H1 (cell line): ENCODE data around the gene UPB1. TPM values are rescaled to one million over a fixed set of nuclear protein-coding genes. Genes with fewer than 3 reads are reported as not detected.
A peak's percentile ranks its signal among the peaks of the same experiment; 100 is the strongest.

Source experiments
- CTCF ChIA-PET: fragments of 300-600 bp; sonication (Branson Sonifier 250); formaldehyde crosslinking; loops from one replicate; lab custom pipeline; 2021; ENCODE audit not compliant: partially characterized antibody; lab: Charles Lee
- POLR2A ChIA-PET: fragments of 300-600 bp; sonication (Branson Sonifier 250); formaldehyde crosslinking; loops from one replicate; lab custom pipeline; 2021; ENCODE audit warnings: inconsistent platforms; ENCODE audit not compliant: partially characterized antibody; lab: Charles Lee
- DNase-seq, 2 experiments: peaks; one replicate each; pipeline versions ENCODE4 v3.0.0 to v3.0.0-alpha.2; 2010 to 2022; ENCODE audit warnings: low spot score in 2 of 2, low read depth in 1 of 2, mixed read lengths in 1 of 2
- FAIRE-seq: peaks from 2 replicates; lab custom pipeline; 2011; peaks lifted over from hg19 to GRCh38; lab: Jason Lieb, UNC
- H2AFZ ChIP-seq: 2 replicates; pipeline ENCODE4 v1.8.1; 2012; ENCODE audit warnings: low read length, inconsistent platforms
- H2AK5ac ChIP-seq: 2 replicates; pipeline ENCODE4 v1.6.1; 2013; ENCODE audit warnings: low read depth, low read length
- H2BK120ac ChIP-seq: replicated peaks from 2 replicates; pipeline ENCODE3; 2013; ENCODE audit warnings: low read depth, low read length, inconsistent platforms
- H2BK12ac ChIP-seq: 2 replicates; pipeline ENCODE4 v1.6.1; 2013; ENCODE audit warnings: low read depth, low read length
- H2BK15ac ChIP-seq: 2 replicates; pipeline ENCODE4 v1.6.1; 2013; ENCODE audit warnings: low read length
- H2BK20ac ChIP-seq: 2 replicates; pipeline ENCODE4 v1.6.1; 2013; ENCODE audit warnings: low read length
- H2BK5ac ChIP-seq: 2 replicates; pipeline ENCODE4 v1.6.1; 2013; ENCODE audit warnings: low read depth, low read length
- H3K14ac ChIP-seq: 2 replicates; pipeline ENCODE4 v1.6.1; 2013; ENCODE audit warnings: inconsistent platforms; ENCODE audit not compliant: insufficient read length
- H3K18ac ChIP-seq: 2 replicates; pipeline ENCODE4 v1.6.1; 2013; ENCODE audit warnings: low read length; ENCODE audit errors: extremely low read depth
- H3K23ac ChIP-seq: 2 replicates; pipeline ENCODE4 v1.6.1; 2013; ENCODE audit warnings: inconsistent platforms; ENCODE audit not compliant: insufficient read length
- H3K23me2 ChIP-seq: 2 replicates; pipeline ENCODE4 v1.6.1; 2013; ENCODE audit warnings: low read depth, low read length
- H3K27ac ChIP-seq: 2 replicates; pipeline ENCODE4 v1.6.1; 2011; ENCODE audit warnings: low read depth, low read length, inconsistent platforms
- H3K27me3 ChIP-seq, 4 experiments: replicated peaks in 1 of 4; 1 replicate in 1 of 4; 2 replicates in 3 of 4; pipeline versions ENCODE4 v1.6.1 to v1.8.1; 2011 to 2013; ENCODE audit warnings: low read length in 3 of 4, mild to moderate bottlenecking in 3 of 4, inconsistent platforms in 2 of 4, mixed read lengths in 2 of 4, moderate library complexity in 1 of 4; ENCODE audit not compliant: control insufficient read depth in 3 of 4, insufficient read depth in 3 of 4; ENCODE audit errors: extremely low read depth in 1 of 4
- H3K36me3 ChIP-seq, 4 experiments: 2 replicates each; pipeline versions ENCODE4 v1.6.1 to v1.8.1; 2011 to 2013; ENCODE audit warnings: mild to moderate bottlenecking in 4 of 4, low read length in 3 of 4, moderate library complexity in 2 of 4, control low read depth in 1 of 4, inconsistent platforms in 1 of 4; ENCODE audit not compliant: insufficient read depth in 4 of 4, control insufficient read depth in 2 of 4
- H3K4ac ChIP-seq: replicated peaks from 2 replicates; pipeline ENCODE3; 2013; ENCODE audit warnings: low read length, low read depth, mixed read lengths, inconsistent platforms; ENCODE audit not compliant: insufficient read length
- H3K4me1 ChIP-seq, 4 experiments: replicated peaks in 1 of 4; 1 replicate in 1 of 4; 2 replicates in 3 of 4; pipeline versions ENCODE4 v1.6.1 to v1.8.1; 2011 to 2013; ENCODE audit warnings: low read length in 3 of 4, inconsistent platforms in 2 of 4, mixed read lengths in 1 of 4; ENCODE audit not compliant: insufficient read depth in 4 of 4, control insufficient read depth in 3 of 4
- H3K4me2 ChIP-seq, 2 experiments: 2 replicates each; pipeline versions ENCODE4 v1.6.1 to v1.8.1; 2011 to 2013; ENCODE audit warnings: low read depth in 2 of 2, low read length in 2 of 2, control low read depth in 1 of 2, inconsistent platforms in 1 of 2, mild to moderate bottlenecking in 1 of 2; ENCODE audit not compliant: insufficient read depth in 1 of 2
- H3K4me3 ChIP-seq, 4 experiments: fragments of 200-600, 300-600 bp in 1 of 4; sonication (generic), shearing (Covaris generic), sonication (Bioruptor Twin) in 1 of 4; 2 replicates each; pipeline versions ENCODE4 v1.5.1 to v1.8.1; 2011 to 2016; ENCODE audit warnings: low read length in 4 of 4, low read depth in 3 of 4, control low read depth in 2 of 4, inconsistent platforms in 2 of 4, mild to moderate bottlenecking in 2 of 4, mixed read lengths in 1 of 4, moderate library complexity in 1 of 4; ENCODE audit not compliant: insufficient read depth in 2 of 4; ENCODE audit errors: extremely low read depth in 1 of 4
- H3K56ac ChIP-seq: replicated peaks from 2 replicates; pipeline ENCODE3; 2013; ENCODE audit warnings: low read depth, mild to moderate bottlenecking, mixed read lengths, low read length, inconsistent platforms; ENCODE audit not compliant: insufficient read length
- H3K79me1 ChIP-seq: 2 replicates; pipeline ENCODE4 v1.6.1; 2013; ENCODE audit warnings: low read depth, low read length, control low read depth
- H3K79me2 ChIP-seq, 2 experiments: 2 replicates each; pipeline versions ENCODE4 v1.6.1 to v1.8.1; 2012 to 2013; ENCODE audit warnings: low read length in 2 of 2, mild to moderate bottlenecking in 2 of 2, inconsistent platforms in 1 of 2; ENCODE audit not compliant: insufficient read depth in 2 of 2, control insufficient read depth in 1 of 2
- H3K9ac ChIP-seq, 4 experiments: replicated peaks in 1 of 4; 1 replicate in 1 of 4; 2 replicates in 3 of 4; pipeline versions ENCODE4 v1.6.1 to v1.8.1; 2011 to 2013; ENCODE audit warnings: low read depth in 3 of 4, low read length in 3 of 4, control low read depth in 2 of 4, mild to moderate bottlenecking in 2 of 4, moderate library complexity in 2 of 4, inconsistent platforms in 1 of 4; ENCODE audit errors: extremely low read depth in 1 of 4
- H3K9me3 ChIP-seq, 2 experiments: 2 replicates each; pipeline versions ENCODE4 v1.6.1 to v1.8.1; 2012 to 2013; ENCODE audit warnings: mild to moderate bottlenecking in 2 of 2, moderate library complexity in 2 of 2, control low read depth in 1 of 2, inconsistent platforms in 1 of 2, low read depth in 1 of 2, low read length in 1 of 2, mixed read lengths in 1 of 2; ENCODE audit not compliant: insufficient read depth in 2 of 2
- H4K20me1 ChIP-seq, 2 experiments: replicated peaks in 1 of 2; 2 replicates each; pipeline versions ENCODE3 to v1.8.1; 2011 to 2013; ENCODE audit warnings: inconsistent platforms in 2 of 2, low read length in 2 of 2, mild to moderate bottlenecking in 1 of 2; ENCODE audit not compliant: insufficient read depth in 2 of 2, control insufficient read depth in 1 of 2
- H4K5ac ChIP-seq: 2 replicates; pipeline ENCODE4 v1.6.1; 2013; ENCODE audit warnings: low read length, low read depth, mixed read lengths, inconsistent platforms; ENCODE audit not compliant: insufficient read length
- H4K8ac ChIP-seq: 2 replicates; pipeline ENCODE4 v1.8.0; 2013; ENCODE audit warnings: mild to moderate bottlenecking, moderate library complexity, low read length, inconsistent platforms; ENCODE audit not compliant: insufficient read depth; ENCODE audit errors: extremely low read depth
- H4K91ac ChIP-seq: replicated peaks from 2 replicates; pipeline ENCODE3; 2013; ENCODE audit warnings: low read length, mixed read lengths, inconsistent platforms; ENCODE audit not compliant: insufficient read length
- CTBP2 ChIP-seq: IDR thresholded peaks from 2 replicates; pipeline ENCODE4 v1.7.0; 2011; ENCODE audit warnings: borderline replicate concordance, mild to moderate bottlenecking, moderate library complexity, mixed read lengths, low read length; ENCODE audit not compliant: insufficient read depth, insufficient read length
- RNF2 ChIP-seq: fragments of 200-900, 300-1000 bp; sonication (generic); IDR thresholded peaks from 2 replicates; pipeline ENCODE4 v1.7.1; 2016; ENCODE audit warnings: borderline replicate concordance, low read depth, mild to moderate bottlenecking, antibody characterized with exemption, low read length; ENCODE audit not compliant: poor library complexity, severe bottlenecking; ENCODE audit errors: missing control alignments
- WGBS, 2 experiments: shearing (Covaris generic) in 1 of 2; methylation state at CpG; one replicate each; pipeline versions ENCODE4 v1.1.6 to v1.1.7; 2013 to 2015; ENCODE audit warnings: low lambda C conversion rate in 2 of 2, mixed read lengths in 2 of 2, inconsistent platforms in 1 of 2, low coverage in 1 of 2, missing lambda C conversion rate in 1 of 2; ENCODE audit not compliant: insufficient replicate concordance in 2 of 2, insufficient coverage in 1 of 2, insufficient read length in 1 of 2; ENCODE audit errors: extremely low coverage in 1 of 2, missing lambda C conversion rate in 1 of 2; 5-methylcytosine and 5-hydroxymethylcytosine counted together
- polyA plus RNA-seq, 7 experiments: library from polyadenylated mRNA; depleted of rRNA in 3 of 7; stranded (reverse) in 5 of 7; unstranded in 2 of 7; fragments of >200 nt in 5 of 7; fragments of 200-250 nt in 2 of 7; gene quantifications; 1 replicate in 5 of 7; 2 replicates in 1 of 7; 4 replicates in 1 of 7; pipeline versions ENCODE4 v1.2.1 to v1.2.3, GENCODE V29; 2011 to 2013; ENCODE audit warnings: missing spikeins in 2 of 7, mixed read lengths in 2 of 7
- total RNA-seq: library from RNA; stranded (reverse); fragmentation: NEBNext Ultra II Directional; extraction: Animal tissue kit (Norgen Biotek cat#: 25700); gene quantifications from 2 replicates; pipeline ENCODE4 v1.2.1, GENCODE V29; 2021

The UPB1 gene
- total and polyA plus RNA-seq, 2 of the 8 experiments (the other 6 are each of a cell fraction or from before 2014, with no cell fraction given), result 0.09 TPM; not detected in 1

GRCh38 chr22:24495365-24495675 lies 188 bp downstream of the UPB1 start:
- DNase-seq (no peak), FAIRE-seq (no peak)
- no peak overlapping the region for H3K56ac ChIP-seq
- H2BK120ac ChIP-seq, result no peak overlapping the region
- H2BK20ac ChIP-seq, result no peak overlapping the region
- H2BK15ac ChIP-seq, result 0 out of 2 replicates have a peak overlapping the region, but pooled peaks have one; percentile 66
- WGBS, 2 experiments, result 94% methylated on average over 16 of the region's 17 CpGs; no CpG with 5 or more reads in 1 of the 2 experiments
- H3K27me3 ChIP-seq, result peaks cover 20 to 36% (median 30%) of the 10 kb centered on the region in 4 experiments
- peaks cover 0 to 5% (median 0%) of the 10 kb centered on the region in 4 experiments; a peak in 2 of 8 replicates for H3K36me3 ChIP-seq
- H3K9ac ChIP-seq, result no peak overlapping the region
- H2AK5ac ChIP-seq, result 0 out of 2 replicates have a peak overlapping the region, but pooled peaks have one; percentile 46
- H3K23ac ChIP-seq, result no peak overlapping the region
- H3K18ac ChIP-seq, result no peak overlapping the region
- H3K14ac ChIP-seq, result no peak overlapping the region
- H3K4me3 ChIP-seq, result no peak overlapping the region
- no peak overlapping the region for H4K5ac ChIP-seq
- no peaks in the 10 kb centered on the region for H3K79me1 ChIP-seq
- no peak overlapping the region for H3K4ac ChIP-seq
- H2BK12ac ChIP-seq, result 0 out of 2 replicates have a peak overlapping the region, but pooled peaks have one; percentile 77
- H2AFZ ChIP-seq, result no peak overlapping the region
- TF ChIP-seq RNF2 (peak; percentile 66), CTBP2 (no peak)
- H3K79me2 ChIP-seq, result no peaks in the 10 kb centered on the region
- no peak overlapping the region for H4K91ac ChIP-seq
- peaks cover 0 to 9% (median 2%) of the 10 kb centered on the region in 4 experiments; a peak in 4 of 7 replicates for H3K4me1 ChIP-seq
- no peak overlapping the region for H3K27ac ChIP-seq
- no peak overlapping the region; a peak in 1 of 4 replicates for H3K4me2 ChIP-seq
- ChIA-PET POLR2A (interaction anchor here (1.3 kb wide), 1 partner anchor 71 kb away, joined by 3 read pairs; no protein-coding TSS in a partner anchor), CTCF (interaction anchor here (1.1 to 15.1 kb wide), 4 partner anchors 9 to 75 kb away, joined by 3 to 201 read pairs (median 6); no protein-coding TSS in a partner anchor)
- no peaks in the 10 kb centered on the region for H4K20me1 ChIP-seq
- H2BK5ac ChIP-seq, result no peak overlapping the region
- H3K9me3 ChIP-seq, result peaks cover 3 to 10% of the 10 kb centered on the region in 2 experiments; a peak in 3 of 4 replicates
- H4K8ac ChIP-seq, result peak overlapping the region; percentile 75; the same call in 1 of the 2 replicates
- H3K23me2 ChIP-seq, result peaks cover 6% of the 10 kb centered on the region; the same call in 1 of the 2 replicates
